Trophoblast cell (in vitro differentiated cells and primary cell): Measurements from ENCODE around the gene PTPRN2.
A peak's percentile ranks its signal among the peaks of the same experiment; 100 is the strongest.

ENCODE experiments used
- DNase-seq, 2 donors: peaks; one replicate each; pipeline ENCODE4 v3.0.0-alpha.2; 2016
- H2AFZ ChIP-seq: 2 replicates; pipeline ENCODE4 v1.6.1; 2013; ENCODE audit warnings: low read length, moderate library complexity, mild to moderate bottlenecking; ENCODE audit not compliant: insufficient read depth, poor library complexity
- H2AK5ac ChIP-seq: 2 replicates; pipeline ENCODE4 v1.6.1; 2013; ENCODE audit warnings: mild to moderate bottlenecking, low read length
- H2BK120ac ChIP-seq: 2 replicates; pipeline ENCODE4 v1.6.1; 2013; ENCODE audit warnings: low read length, mild to moderate bottlenecking, moderate library complexity; ENCODE audit not compliant: insufficient read depth, poor library complexity
- H2BK12ac ChIP-seq: 2 replicates; pipeline ENCODE4 v1.6.1; 2013; ENCODE audit warnings: mild to moderate bottlenecking, low read length, moderate library complexity
- H2BK5ac ChIP-seq: 2 replicates; pipeline ENCODE4 v1.6.1; 2013; ENCODE audit warnings: low read length, low read depth, moderate library complexity, mild to moderate bottlenecking; ENCODE audit not compliant: poor library complexity
- H3K14ac ChIP-seq: 2 replicates; pipeline ENCODE4 v1.6.1; 2013; ENCODE audit warnings: mild to moderate bottlenecking, low read length
- H3K18ac ChIP-seq: 2 replicates; pipeline ENCODE4 v1.6.1; 2013; ENCODE audit warnings: mild to moderate bottlenecking, low read length
- H3K23ac ChIP-seq: 2 replicates; pipeline ENCODE4 v1.6.1; 2013; ENCODE audit warnings: low read length
- H3K27ac ChIP-seq: 2 replicates; pipeline ENCODE4 v1.5.1; 2013; ENCODE audit warnings: low read depth, mild to moderate bottlenecking, inconsistent platforms, low read length, moderate library complexity
- H3K27me3 ChIP-seq: 2 replicates; pipeline ENCODE4 v1.6.1; 2013; ENCODE audit warnings: inconsistent platforms, mild to moderate bottlenecking, low read length, moderate library complexity; ENCODE audit not compliant: insufficient read depth
- H3K36me3 ChIP-seq, 2 experiments: 1 replicate in 1 of 2; 2 replicates in 1 of 2; pipeline ENCODE4 v1.6.1; 2013; ENCODE audit warnings: low read length in 2 of 2, mild to moderate bottlenecking in 2 of 2, moderate library complexity in 1 of 2; ENCODE audit not compliant: insufficient read depth in 2 of 2, control insufficient read depth in 1 of 2
- H3K4ac ChIP-seq: 2 replicates; pipeline ENCODE4 v1.6.1; 2013; ENCODE audit warnings: low read depth, mild to moderate bottlenecking, low read length, moderate library complexity
- H3K4me1 ChIP-seq, 2 experiments: 1 replicate in 1 of 2; 2 replicates in 1 of 2; pipeline ENCODE4 v1.6.1; 2013; ENCODE audit warnings: low read length in 2 of 2, mild to moderate bottlenecking in 2 of 2, moderate library complexity in 1 of 2; ENCODE audit not compliant: insufficient read depth in 2 of 2, control insufficient read depth in 1 of 2
- H3K4me2 ChIP-seq: 2 replicates; pipeline ENCODE4 v1.6.1; 2013; ENCODE audit warnings: inconsistent platforms, mild to moderate bottlenecking, low read length, moderate library complexity
- H3K4me3 ChIP-seq: 2 replicates; pipeline ENCODE4 v1.5.1; 2013; ENCODE audit warnings: mild to moderate bottlenecking, low read depth, low read length, inconsistent platforms
- H3K79me1 ChIP-seq: one replicate; pipeline ENCODE4 v1.6.1; 2013; ENCODE audit warnings: low read length
- H3K79me2 ChIP-seq: 2 replicates; pipeline ENCODE4 v1.6.1; 2013; ENCODE audit warnings: low read length, mild to moderate bottlenecking; ENCODE audit not compliant: control insufficient read depth, insufficient read depth, poor library complexity
- H3K9ac ChIP-seq: 2 replicates; pipeline ENCODE4 v1.6.1; 2013; ENCODE audit warnings: mild to moderate bottlenecking, low read length
- H3K9me3 ChIP-seq: 2 replicates; pipeline ENCODE4 v1.6.1; 2013; ENCODE audit warnings: low read depth, mild to moderate bottlenecking, control low read depth, inconsistent platforms, low read length; ENCODE audit not compliant: insufficient read depth
- H4K12ac ChIP-seq: 2 replicates; pipeline ENCODE4 v1.6.1; 2013; ENCODE audit warnings: low read depth, mild to moderate bottlenecking, low read length, moderate library complexity
- H4K8ac ChIP-seq: 2 replicates; pipeline ENCODE4 v1.6.1; 2013; ENCODE audit warnings: low read depth, mild to moderate bottlenecking, low read length, moderate library complexity
- H4K91ac ChIP-seq: one replicate; pipeline ENCODE4 v1.6.1; 2013; ENCODE audit warnings: low read depth, mild to moderate bottlenecking, low read length, moderate library complexity
- WGBS: extraction: QIAGEN DNeasy Blood & Tissue Kit; methylation state at CpG from one replicate; pipeline ENCODE4 v1.1.7; 2013; ENCODE audit warnings: missing lambda C conversion rate; ENCODE audit not compliant: insufficient read length, insufficient coverage; ENCODE audit errors: extremely low coverage; 5-methylcytosine and 5-hydroxymethylcytosine counted together

Gene PTPRN2

DNA sequence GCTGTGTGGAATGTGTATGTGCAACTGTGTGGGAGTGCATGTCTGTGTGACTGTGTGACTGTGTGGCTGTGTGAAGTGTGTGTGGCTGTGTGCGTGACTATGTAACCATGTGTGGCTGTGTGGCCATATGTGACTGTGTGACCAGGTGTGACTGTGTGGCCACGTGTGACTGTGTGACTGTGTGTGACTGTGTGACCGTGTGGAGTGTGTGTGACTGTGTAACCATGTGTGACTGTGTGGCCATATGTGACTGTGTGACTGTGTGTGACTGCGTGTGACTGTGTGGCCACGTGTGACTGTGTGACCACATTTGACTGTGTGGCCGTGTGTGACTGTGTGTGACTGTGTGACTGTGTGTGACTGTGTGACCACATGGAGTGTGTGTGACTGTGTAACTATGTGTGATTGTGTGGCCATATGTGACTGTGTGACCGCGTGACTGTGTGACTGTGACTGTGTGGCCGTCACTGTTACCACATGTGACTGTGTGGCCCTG lies 747.9 kb downstream of the PTPRN2 start:
- no peaks in the 10 kb centered on the region for H3K4me1 ChIP-seq
- no peak overlapping the region for H3K4ac ChIP-seq
- H2BK5ac ChIP-seq, result no peak overlapping the region
- DNase-seq, result no peak
- H3K18ac ChIP-seq, result no peak overlapping the region
- no peak overlapping the region for H3K23ac ChIP-seq
- H2AFZ ChIP-seq, result no peak overlapping the region
- no peaks in the 10 kb centered on the region for H3K27me3 ChIP-seq
- H3K9ac ChIP-seq, result no peak overlapping the region
- no peak overlapping the region for H2BK12ac ChIP-seq
- no peaks in the 10 kb centered on the region for H3K36me3 ChIP-seq
- H3K79me2 ChIP-seq, result no peaks in the 10 kb centered on the region
- no peak overlapping the region for H2AK5ac ChIP-seq
- no peak overlapping the region for H4K91ac ChIP-seq
- H3K14ac ChIP-seq, result no peak overlapping the region
- no peaks in the 10 kb centered on the region for H3K79me1 ChIP-seq
- no CpG with 5 or more reads among the region's 9 CpGs for WGBS
- no peak overlapping the region for H2BK120ac ChIP-seq
- H4K12ac ChIP-seq, result no peak overlapping the region
- H3K4me3 ChIP-seq, result peak overlapping the region; percentile 10
- no peak overlapping the region for H3K27ac ChIP-seq
- no peak overlapping the region for H4K8ac ChIP-seq
- no peak overlapping the region for H3K4me2 ChIP-seq
- peaks cover 26% of the 10 kb centered on the region for H3K9me3 ChIP-seq

DNA sequence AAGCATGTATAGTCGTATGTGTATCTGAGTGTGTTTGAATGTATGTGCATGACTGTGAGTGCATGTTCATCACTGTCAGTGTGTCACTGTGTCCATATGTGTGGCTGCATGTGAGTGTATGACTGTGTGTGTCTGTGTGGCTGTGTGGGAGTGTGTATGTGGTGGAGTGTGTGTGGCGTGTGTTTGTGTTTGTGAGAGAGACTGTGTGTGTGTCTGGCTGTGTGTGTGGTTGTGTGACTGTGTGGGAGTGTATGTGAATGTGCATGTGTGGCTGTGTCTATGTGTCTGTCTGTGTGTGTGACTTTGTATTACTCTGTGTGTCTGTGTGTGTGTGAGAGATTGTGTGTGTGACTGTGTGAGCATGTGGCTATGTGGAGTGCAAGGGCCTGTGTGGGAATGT lies 748.4 kb downstream of the PTPRN2 start:
- Histone ChIP-seq H2AFZ (no peak overlapping the region), H2BK5ac (no peak overlapping the region), H2BK12ac (no peak overlapping the region), H2BK120ac (no peak overlapping the region), H4K8ac (no peak overlapping the region), H3K4ac (no peak overlapping the region), H4K12ac (no peak overlapping the region), H3K79me2 (no peaks in the 10 kb centered on the region), H3K18ac (no peak overlapping the region), H3K4me3 (no peak overlapping the region), H3K9ac (no peak overlapping the region), H2AK5ac (no peak overlapping the region), H3K27me3 (no peaks in the 10 kb centered on the region), H3K27ac (no peak overlapping the region), H3K36me3 (no peaks in the 10 kb centered on the region), H4K91ac (no peak overlapping the region), H3K14ac (no peak overlapping the region), H3K9me3 (peaks cover 25% of the 10 kb centered on the region), H3K23ac (no peak overlapping the region), H3K79me1 (no peaks in the 10 kb centered on the region), H3K4me1 (no peaks in the 10 kb centered on the region), H3K4me2 (no peak overlapping the region)
- no peak for DNase-seq
- WGBS, result no CpG with 5 or more reads among the region's 2 CpGs

- H3K14ac ChIP-seq, result no peak overlapping the region
- H3K9me3 ChIP-seq, result peaks cover 25% of the 10 kb centered on the region
- no peaks in the 10 kb centered on the region for H3K36me3 ChIP-seq
- no peak overlapping the region for H4K91ac ChIP-seq
- no peak for DNase-seq
- no peaks in the 10 kb centered on the region for H3K79me2 ChIP-seq
- H3K4me3 ChIP-seq, result peak overlapping the region; percentile 0
- H2AFZ ChIP-seq, result no peak overlapping the region
- H2BK5ac ChIP-seq, result no peak overlapping the region
- H3K4me1 ChIP-seq, result no peaks in the 10 kb centered on the region
- H3K27ac ChIP-seq, result no peak overlapping the region
- H3K4me2 ChIP-seq, result no peak overlapping the region
- no peaks in the 10 kb centered on the region for H3K79me1 ChIP-seq
- H3K18ac ChIP-seq, result no peak overlapping the region
- H2BK12ac ChIP-seq, result no peak overlapping the region
- H4K12ac ChIP-seq, result no peak overlapping the region
- no peaks in the 10 kb centered on the region for H3K27me3 ChIP-seq
- no peak overlapping the region for H2AK5ac ChIP-seq
- no peak overlapping the region for H4K8ac ChIP-seq
- no CpG with 5 or more reads among the region's 10 CpGs for WGBS
- no peak overlapping the region for H3K23ac ChIP-seq
- no peak overlapping the region for H2BK120ac ChIP-seq
- H3K4ac ChIP-seq, result no peak overlapping the region
- H3K9ac ChIP-seq, result no peak overlapping the region
These were observed 750.1 kb downstream of the PTPRN2 start for GRCh38 chr7:157837561-157837960.

GRCh38 chr7:157837047-157837446 lies 750.6 kb downstream of the PTPRN2 start:
- H3K4ac ChIP-seq, result no peak overlapping the region
- H3K36me3 ChIP-seq, result no peaks in the 10 kb centered on the region
- no peak overlapping the region for H2BK5ac ChIP-seq
- H2BK120ac ChIP-seq, result no peak overlapping the region
- no peak for DNase-seq
- H4K91ac ChIP-seq, result no peak overlapping the region
- WGBS, result no CpG with 5 or more reads among the region's 6 CpGs
- no peak overlapping the region for H3K14ac ChIP-seq
- H3K18ac ChIP-seq, result no peak overlapping the region
- no peaks in the 10 kb centered on the region for H3K79me2 ChIP-seq
- H3K9ac ChIP-seq, result no peak overlapping the region
- H3K4me2 ChIP-seq, result no peak overlapping the region
- H4K8ac ChIP-seq, result no peak overlapping the region
- H2AFZ ChIP-seq, result no peak overlapping the region
- H2AK5ac ChIP-seq, result no peak overlapping the region
- no peaks in the 10 kb centered on the region for H3K4me1 ChIP-seq
- H3K27me3 ChIP-seq, result no peaks in the 10 kb centered on the region
- H3K4me3 ChIP-seq, result peak overlapping the region; percentile 44
- no peak overlapping the region for H3K27ac ChIP-seq
- H3K23ac ChIP-seq, result no peak overlapping the region
- H4K12ac ChIP-seq, result no peak overlapping the region
- H3K9me3 ChIP-seq, result peaks cover 26% of the 10 kb centered on the region
- no peak overlapping the region for H2BK12ac ChIP-seq
- no peaks in the 10 kb centered on the region for H3K79me1 ChIP-seq
